Esophagus (tissue), 2 donors: Measurements from ENCODE around the gene GNAT1. TPM values are rescaled to one million over a fixed set of nuclear protein-coding genes. Genes with fewer than 3 reads are reported as not detected.
"Not testable (repeated sequence)": the region's sequence is repeated elsewhere in the genome, so short reads cannot be mapped to it uniquely, and the experiment has no call there.

Experiments
- H3K27ac ChIP-seq, 2 donors: one replicate each; pipeline ENCODE4 v1.5.1; 2013; ENCODE audit warnings: low read depth in 2 of 2, mild to moderate bottlenecking in 2 of 2, inconsistent platforms in 1 of 2, low read length in 1 of 2, moderate library complexity in 1 of 2
- H3K27me3 ChIP-seq, 2 donors: one replicate each; pipeline ENCODE4 v1.6.1; 2013; ENCODE audit warnings: low read length in 2 of 2, control low read depth in 1 of 2, mild to moderate bottlenecking in 1 of 2; ENCODE audit not compliant: insufficient read depth in 2 of 2, control insufficient read depth in 1 of 2
- H3K36me3 ChIP-seq, 2 donors: one replicate each; pipeline ENCODE4 v1.6.1; 2013; ENCODE audit warnings: low read length in 1 of 2; ENCODE audit not compliant: control insufficient read depth in 2 of 2, insufficient read depth in 2 of 2
- H3K4me1 ChIP-seq, 2 donors: one replicate each; pipeline ENCODE4 v1.6.1; 2013; ENCODE audit warnings: low read length in 1 of 2; ENCODE audit not compliant: control insufficient read depth in 2 of 2, insufficient read depth in 2 of 2
- H3K4me3 ChIP-seq, 2 donors: one replicate each; pipeline ENCODE4 v1.5.1; 2013; ENCODE audit warnings: low read length in 2 of 2, mild to moderate bottlenecking in 2 of 2, low read depth in 1 of 2, moderate library complexity in 1 of 2
- H3K9me3 ChIP-seq, 2 donors: one replicate each; pipeline ENCODE4 v1.6.1; 2013; ENCODE audit warnings: mild to moderate bottlenecking in 2 of 2, low read depth in 1 of 2, low read length in 1 of 2, moderate library complexity in 1 of 2; ENCODE audit not compliant: control insufficient read depth in 2 of 2, insufficient read depth in 1 of 2
- WGBS, 2 donors: extraction: QIAGEN DNeasy Blood & Tissue Kit; methylation state at CpG; one replicate each; pipeline ENCODE4 v1.1.7; 2013; 5-methylcytosine and 5-hydroxymethylcytosine counted together
- polyA plus RNA-seq, 2 donors: library from polyadenylated mRNA; stranded (reverse); fragments of 200-250 nt; gene quantifications; one replicate each; pipeline ENCODE4 v1.2.3, GENCODE V29; 2013
- donor health status: healthy with polysubstance abuse.
- donor health status: Bipolar disorder and iron deficiency.

Gene GNAT1
- polyA plus RNA-seq, 2 donors = 0.02 to 0.07 TPM

DNA sequence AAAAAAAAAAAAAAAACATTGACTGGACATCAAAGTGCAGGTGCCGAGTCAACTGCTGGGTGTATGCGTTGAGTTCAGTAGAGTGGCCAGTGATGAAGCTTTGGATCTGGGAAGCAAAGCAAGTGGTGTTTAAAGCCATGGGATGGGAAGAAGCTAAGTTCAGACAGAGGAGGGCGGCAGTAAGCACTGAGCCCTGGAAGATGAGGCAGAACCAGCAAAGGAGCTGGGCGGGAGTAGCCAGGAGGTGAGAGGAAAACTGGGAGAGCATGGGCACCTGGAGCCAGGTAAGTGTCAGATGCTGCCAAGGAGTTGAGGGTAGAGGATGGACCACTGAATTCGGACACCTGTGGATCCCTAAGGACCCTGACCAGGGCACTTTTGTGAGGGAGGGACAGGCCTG is 33.2 kb downstream of the GNAT1 start:
- Histone ChIP-seq H3K36me3 (no peaks in the 10 kb centered on the region), H3K4me3 (no peak overlapping the region), H3K27me3 (no peaks in the 10 kb centered on the region), H3K4me1 (peaks cover 0 to 8% of the 10 kb centered on the region in 2 donors), H3K9me3 (no peaks in the 10 kb centered on the region), H3K27ac (no peak overlapping the region)
- 71 to 74% methylated on average over 5 of the region's 5 CpGs for WGBS, 2 donors

- H3K27me3 ChIP-seq = no peaks in the 10 kb centered on the region
- H3K36me3 ChIP-seq = no peaks in the 10 kb centered on the region
- H3K27ac ChIP-seq = peak overlapping the region; percentile 56 to 98
- H3K4me1 ChIP-seq = peaks cover 7 to 8% of the 10 kb centered on the region in 2 donors
- WGBS, 2 donors = 1 to 2% methylated on average over 38 to 40 of the region's 40 CpGs
- H3K9me3 ChIP-seq = no peaks in the 10 kb centered on the region
- H3K4me3 ChIP-seq = peak overlapping the region; percentile 48 to 49
Measured at GRCh38 chr3:50226888-50227389, 35.5 kb downstream of the GNAT1 start.

- no peaks in the 10 kb centered on the region for H3K27me3 ChIP-seq
- no peaks in the 10 kb centered on the region for H3K36me3 ChIP-seq
- no peaks in the 10 kb centered on the region for H3K9me3 ChIP-seq
- H3K4me1 ChIP-seq = peaks cover 7 to 8% of the 10 kb centered on the region in 2 donors
- H3K4me3 ChIP-seq = peak overlapping the region; percentile 49 to 72
- 1 to 3% methylated on average over 47 to 51 of the region's 51 CpGs for WGBS, 2 donors
- peak overlapping the region; percentile 94 to 98 for H3K27ac ChIP-seq
Measured at GRCh38 chr3:50227390-50228183, 36.2 kb downstream of the GNAT1 start.

DNA sequence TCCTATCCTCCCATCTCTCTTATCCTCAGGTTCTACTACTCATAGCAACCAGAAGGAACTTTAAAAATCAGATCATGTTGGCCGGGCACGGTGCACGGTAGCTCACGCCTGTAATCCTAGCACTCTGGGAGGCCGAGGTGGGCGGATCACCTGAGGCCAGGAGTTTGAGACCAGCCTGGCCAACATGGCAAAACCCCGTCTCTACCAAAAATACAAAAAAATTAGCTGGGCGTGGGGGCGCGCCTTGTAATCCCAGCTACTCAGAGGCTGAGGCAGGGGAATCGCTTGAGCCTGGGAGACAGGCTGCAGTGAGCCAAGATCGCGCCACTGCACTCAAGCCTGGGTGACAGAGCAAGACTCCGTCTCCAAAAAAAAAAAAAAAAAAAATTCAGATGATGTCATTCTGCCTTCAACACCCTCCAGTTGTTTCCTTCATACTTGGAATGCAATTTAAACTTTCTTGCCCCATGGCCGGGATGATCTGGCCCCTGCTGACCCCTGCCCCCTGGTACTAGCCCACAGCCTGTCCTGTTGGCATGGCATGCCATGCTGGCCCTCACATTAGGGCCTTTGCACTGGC is 36.9 kb downstream of the GNAT1 start:
- WGBS, 2 donors = 31 to 38% methylated on average over 14 to 15 of the region's 15 CpGs
- Histone ChIP-seq H3K4me3 (peak overlapping the region; percentile 49 to 72), H3K27ac (peak overlapping the region; percentile 94 to 98)
- H3K36me3 ChIP-seq, H3K4me1 ChIP-seq, H3K9me3 ChIP-seq, H3K27me3 ChIP-seq: not testable (repeated sequence)

GRCh38 chr3:50229490-50229889 is 38.1 kb downstream of the GNAT1 start:
- WGBS, 2 donors = 89 to 90% methylated on average over 3 of the region's 3 CpGs
- H3K27ac ChIP-seq = peak overlapping the region; percentile 88 to 92
- no peak overlapping the region for H3K4me3 ChIP-seq
- H3K36me3 ChIP-seq = no peaks in the 10 kb centered on the region
- H3K4me1 ChIP-seq = peaks cover 7 to 8% of the 10 kb centered on the region in 2 donors
- no peaks in the 10 kb centered on the region for H3K9me3 ChIP-seq
- H3K27me3 ChIP-seq = no peaks in the 10 kb centered on the region

DNA sequence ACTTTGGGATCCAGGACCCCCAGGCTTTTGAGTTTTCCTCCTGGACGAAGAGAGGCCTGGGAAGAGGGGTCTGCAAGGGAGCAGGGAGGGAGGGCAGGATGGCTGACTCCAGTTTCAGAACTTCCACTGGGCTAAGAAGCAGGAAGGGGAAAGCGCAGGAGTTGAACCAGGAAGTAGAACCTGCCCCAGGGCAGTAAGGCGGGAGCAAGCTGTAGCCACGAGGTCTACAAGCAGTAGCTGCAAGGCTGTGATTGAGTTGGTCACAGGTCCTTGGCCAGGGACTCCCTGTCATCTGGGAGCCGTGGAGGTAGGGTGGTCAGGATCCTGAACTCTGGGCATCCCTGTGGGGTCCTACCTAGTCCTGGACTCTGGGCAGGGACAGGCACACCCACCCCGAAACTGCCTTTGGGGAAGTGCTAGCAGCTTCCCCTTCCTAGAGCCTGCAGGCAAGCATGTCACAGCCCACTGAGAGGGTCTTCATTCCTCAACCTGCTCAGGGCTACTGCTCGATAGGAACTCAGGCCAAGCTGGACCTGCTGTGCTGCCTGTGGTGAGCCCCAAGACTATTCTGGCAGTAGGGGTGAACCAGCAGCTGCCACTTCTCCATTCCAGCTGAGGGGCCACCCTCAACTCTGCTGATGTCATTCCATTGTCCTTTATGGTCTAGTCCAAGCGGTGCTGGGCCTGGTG is 38.8 kb downstream of the GNAT1 start:
- 79 to 80% methylated on average over 8 of the region's 8 CpGs for WGBS, 2 donors
- Histone ChIP-seq H3K4me1 (peaks cover 7 to 8% of the 10 kb centered on the region in 2 donors), H3K27ac (peak overlapping the region; percentile 88 to 92), H3K4me3 (no peak overlapping the region), H3K9me3 (no peaks in the 10 kb centered on the region), H3K36me3 (no peaks in the 10 kb centered on the region), H3K27me3 (no peaks in the 10 kb centered on the region)

DNA sequence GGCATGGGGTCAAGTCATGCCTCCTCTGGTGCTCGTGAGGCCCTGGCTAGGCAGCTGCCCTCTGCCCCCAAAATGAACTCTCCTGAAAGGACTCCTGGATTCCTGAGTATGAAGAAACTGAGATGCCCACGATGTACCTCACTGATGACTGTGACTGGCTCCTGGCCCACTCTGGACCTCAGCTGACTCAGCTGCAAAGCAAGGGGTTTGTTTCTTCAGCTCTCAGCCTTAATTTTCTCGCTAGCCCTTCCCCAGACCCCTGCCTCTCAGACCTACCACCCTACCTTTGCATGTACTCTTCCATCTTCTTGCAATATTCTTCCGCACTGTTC is 39.4 kb downstream of the GNAT1 start:
- 83 to 90% methylated on average over 4 of the region's 4 CpGs for WGBS, 2 donors
- Histone ChIP-seq H3K9me3 (no peaks in the 10 kb centered on the region), H3K27me3 (no peaks in the 10 kb centered on the region), H3K4me3 (no peak overlapping the region), H3K27ac (no peak overlapping the region), H3K36me3 (no peaks in the 10 kb centered on the region), H3K4me1 (peaks cover 7 to 8% of the 10 kb centered on the region in 2 donors)

DNA sequence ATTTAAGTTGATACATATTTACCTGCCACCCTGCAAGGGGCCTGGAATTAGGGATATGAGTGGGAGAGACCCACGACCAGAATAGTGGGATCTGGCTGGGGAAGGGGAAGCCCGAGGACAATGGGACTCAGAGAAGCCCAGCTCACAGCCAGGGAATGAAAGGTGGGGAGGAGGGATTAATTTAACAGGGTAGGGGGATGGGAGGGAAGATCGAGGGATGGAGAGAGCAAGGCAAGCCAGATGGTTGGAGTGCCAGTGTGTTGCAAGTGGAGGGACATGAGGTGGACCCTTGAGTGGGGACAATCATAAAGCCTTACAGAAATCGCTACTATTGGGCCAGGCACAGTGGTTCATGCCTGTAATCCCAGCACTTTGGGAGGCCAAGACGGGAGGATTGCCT is 40.2 kb downstream of the GNAT1 start:
- 81 to 83% methylated on average over 5 of the region's 5 CpGs for WGBS, 2 donors
- no peak overlapping the region for H3K4me3 ChIP-seq
- H3K36me3 ChIP-seq = no peaks in the 10 kb centered on the region
- H3K27me3 ChIP-seq = no peaks in the 10 kb centered on the region
- peaks cover 7 to 8% of the 10 kb centered on the region in 2 donors for H3K4me1 ChIP-seq
- H3K9me3 ChIP-seq = no peaks in the 10 kb centered on the region
- no peak overlapping the region for H3K27ac ChIP-seq

DNA sequence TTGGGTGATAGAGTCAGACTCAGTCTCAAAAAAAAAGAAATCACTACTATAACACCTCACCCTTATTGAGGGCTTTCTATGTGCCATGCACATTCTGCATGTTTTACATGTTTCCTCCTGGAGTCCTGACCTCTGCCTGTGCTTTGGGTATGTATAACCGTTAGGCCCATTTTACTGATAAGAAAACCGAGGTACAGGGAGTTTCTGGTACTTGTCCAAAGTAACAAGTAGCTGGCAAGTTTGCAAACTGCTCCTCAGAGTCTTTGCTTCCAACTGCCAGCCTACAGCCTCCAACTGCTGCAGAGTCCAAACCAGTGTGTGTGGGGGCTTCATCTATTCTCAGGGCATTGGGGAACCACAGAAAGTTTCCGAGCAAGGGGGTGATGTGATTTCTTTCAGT is 40.9 kb downstream of the GNAT1 start:
- Histone ChIP-seq H3K36me3 (no peaks in the 10 kb centered on the region), H3K27me3 (no peaks in the 10 kb centered on the region), H3K4me1 (peaks cover 7 to 12% of the 10 kb centered on the region in 2 donors), H3K4me3 (no peak overlapping the region), H3K27ac (no peak overlapping the region), H3K9me3 (no peaks in the 10 kb centered on the region)
- 73 to 83% methylated on average over 3 of the region's 3 CpGs for WGBS, 2 donors
